GM13976 (cell line): Measurements from ENCODE around the gene TGIF1.

Experiments used
- DNase-seq: peaks from one replicate; pipeline ENCODE4 v3.0.0; 2012; ENCODE audit warnings: low spot score
- CTCF ChIP-seq: IDR thresholded peaks from 2 replicates; pipeline ENCODE4 v1.5.1; 2012; ENCODE audit warnings: borderline replicate concordance, mild to moderate bottlenecking; ENCODE audit not compliant: insufficient read depth; ENCODE audit errors: extremely low read depth, missing control alignments, control extremely low read depth
- in situ Hi-C: fragments of 300-500 bp; cut with MboI; formaldehyde crosslinking; loops from one replicate; pipeline ENCODE4 v1.12.0; 2022; ENCODE audit warnings: low sequenced_read_pairs, mixed read lengths, inconsistent platforms; ENCODE audit not compliant: unreplicated experiment

The TGIF1 gene

GRCh38 chr18:3491981-3492555, 42.1 kb downstream of the TGIF1 start:
- TF ChIP-seq CTCF: no peak
- in situ Hi-C loops: no loop called here
- no peak for DNase-seq

GRCh38 chr18:3492721-3493120, 42.7 kb downstream of the TGIF1 start:
- in situ Hi-C loops: no loop called here
- no peak for DNase-seq
- no peak for TF ChIP-seq CTCF

DNA sequence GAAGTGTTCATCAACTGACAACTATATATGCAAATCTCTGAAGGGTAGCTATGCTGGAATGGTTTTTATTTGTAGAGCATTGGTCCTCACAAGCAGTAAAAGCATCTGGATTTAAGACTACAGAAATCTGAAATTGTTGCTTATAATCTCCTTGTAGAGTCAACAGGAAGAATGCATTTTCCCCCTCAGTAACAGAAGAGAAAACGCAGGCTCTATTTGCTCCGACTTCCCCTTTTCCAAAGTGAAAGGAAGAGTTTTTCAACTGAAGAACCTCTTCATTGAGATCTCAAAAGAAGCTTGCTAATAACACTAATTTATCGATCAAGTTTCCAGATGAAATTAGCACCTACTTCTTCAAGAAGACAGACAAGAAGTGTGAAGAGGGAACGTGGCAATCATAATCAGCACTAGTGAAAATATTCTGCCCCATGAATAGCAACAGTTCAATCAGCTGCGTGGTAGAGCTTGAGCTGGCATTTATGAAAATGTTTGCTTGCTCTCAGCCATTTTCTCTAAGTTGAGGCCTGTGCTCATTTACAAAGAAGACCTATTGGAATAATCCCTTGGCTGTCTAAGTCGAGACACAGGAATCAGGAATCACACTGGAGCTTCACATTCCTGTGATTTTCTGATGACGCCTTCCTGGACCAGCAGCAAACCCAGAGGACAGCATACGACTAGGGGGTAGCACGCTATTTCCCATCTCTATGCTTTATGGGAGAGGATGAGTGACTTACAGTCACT, 43.7 kb downstream of the TGIF1 start:
- DNase-seq: no peak
- no peak for TF ChIP-seq CTCF
- in situ Hi-C loops: no loop called here

GRCh38 chr18:3494245-3494526, 44.2 kb downstream of the TGIF1 start:
- in situ Hi-C loops: no loop called here
- no peak for TF ChIP-seq CTCF
- DNase-seq: no peak

DNA sequence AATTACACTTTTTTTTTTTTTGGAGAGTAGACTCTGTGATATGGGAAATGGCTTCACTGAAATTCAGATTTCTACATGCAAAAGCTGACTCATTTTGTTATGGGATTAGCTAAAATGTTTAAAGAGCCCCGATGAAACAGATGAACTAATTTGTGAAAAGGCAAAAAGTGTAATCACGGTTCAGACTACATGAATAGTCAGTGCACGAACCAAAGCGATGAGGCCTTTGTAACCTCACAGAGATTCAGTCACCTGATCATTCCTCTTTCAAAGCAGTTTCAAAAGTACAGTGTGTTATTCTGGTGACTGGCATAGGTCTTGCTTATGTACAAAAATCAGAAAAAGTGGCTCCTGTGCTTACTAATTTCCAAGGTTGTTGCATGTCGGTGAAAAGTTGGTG, 44.6 kb downstream of the TGIF1 start:
- in situ Hi-C loops: no loop called here
- no peak for TF ChIP-seq CTCF
- no peak for DNase-seq

GRCh38 chr18:3495691-3496430, 45.9 kb downstream of the TGIF1 start:
- DNase-seq: no peak
- in situ Hi-C loops: no loop called here
- TF ChIP-seq CTCF: no peak
